ENCODE results near the gene UCN2.

DNA sequence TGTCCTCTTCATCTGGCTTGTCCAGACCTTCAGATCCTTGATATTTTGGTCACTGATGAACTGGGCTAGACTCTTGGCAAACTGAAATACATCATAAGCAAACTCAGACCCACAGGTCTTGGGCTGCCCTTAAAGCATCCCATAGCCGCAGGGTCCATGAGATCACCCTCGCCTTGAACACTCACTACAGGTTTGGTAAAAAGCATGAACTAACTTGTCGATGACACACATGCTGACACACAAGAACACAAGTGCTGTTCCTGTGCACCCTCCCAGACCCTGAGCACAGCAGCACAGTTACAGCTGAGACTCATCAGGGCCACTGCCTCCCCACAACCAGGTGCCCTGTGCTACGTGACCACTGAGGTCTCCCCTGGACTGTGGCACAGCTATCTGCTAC is 28.0 kb downstream of the UCN2 start:
- TF ChIP-seq CTCF (IDR thresholded peaks at IDR 0.05 in 2 of 3, conservative IDR thresholded peaks at IDR 0.05 in 1 of 3; ENCODE audit: insufficient read depth in 2 of 3, low read depth in 1 of 3, low read length in 3 of 3): no peak
- TF ChIP-seq SP2 (IDR thresholded peaks at IDR 0.05; ENCODE audit: extremely low read depth, low read depth, low read length, poor library complexity, severe bottlenecking): no peak

Measured in K562 (cell line).